ES-I3 (cell line): Measurements from ENCODE around the gene DAZL.

Experiments
- H3K36me3 ChIP-seq: 2 replicates; pipeline ENCODE4 v1.6.1; 2013; ENCODE audit warnings: mild to moderate bottlenecking, low read length, control low read depth, moderate library complexity; ENCODE audit not compliant: insufficient read depth
- H3K4me1 ChIP-seq: 2 replicates; pipeline ENCODE4 v1.6.1; 2013; ENCODE audit warnings: mild to moderate bottlenecking, control low read depth, low read length; ENCODE audit not compliant: insufficient read depth
- H3K9ac ChIP-seq: 2 replicates; pipeline ENCODE4 v1.6.1; 2013; ENCODE audit warnings: low read depth, mild to moderate bottlenecking, low read length, moderate library complexity
- H3K9me3 ChIP-seq: 2 replicates; pipeline ENCODE4 v1.6.1; 2013; ENCODE audit warnings: mild to moderate bottlenecking, low read length, moderate library complexity; ENCODE audit not compliant: control insufficient read depth, insufficient read depth

DAZL gene

GRCh38 chr3:16543242-16543864, 61.9 kb downstream of the DAZL start:
- H3K9me3 ChIP-seq = no peaks in the 10 kb centered on the region
- H3K9ac ChIP-seq = no peak overlapping the region
- H3K36me3 ChIP-seq = no peaks in the 10 kb centered on the region
- H3K4me1 ChIP-seq = no peaks in the 10 kb centered on the region

GRCh38 chr3:16538507-16538906, 66.7 kb downstream of the DAZL start:
- no peaks in the 10 kb centered on the region for H3K9me3 ChIP-seq
- no peak overlapping the region for H3K9ac ChIP-seq
- H3K36me3 ChIP-seq = no peaks in the 10 kb centered on the region
- no peaks in the 10 kb centered on the region; the same call in 1 of the 2 replicates for H3K4me1 ChIP-seq

- no peaks in the 10 kb centered on the region for H3K36me3 ChIP-seq
- no peaks in the 10 kb centered on the region for H3K9me3 ChIP-seq
- H3K9ac ChIP-seq = no peak overlapping the region
- H3K4me1 ChIP-seq = no peaks in the 10 kb centered on the region; the same call in 1 of the 2 replicates
Measured at GRCh38 chr3:16536996-16537395, 68.2 kb downstream of the DAZL start.
